Lower leg skin (tissue), 3 donors: ENCODE measurements around the gene ABCD1.

Experiments used
- CTCF ChIP-seq, 3 donors: fragments of 450-650 bp; IDR thresholded peaks; one replicate each; pipeline ENCODE4 v1.5.1; 2016; ENCODE audit warnings: antibody characterized with exemption in 3 of 3, mild to moderate bottlenecking in 3 of 3, moderate library complexity in 2 of 3
- POLR2A ChIP-seq, 2 donors: fragments of 450-650 bp; IDR thresholded peaks; one replicate each; pipeline ENCODE4 v1.6.1; 2016 to 2017; ENCODE audit warnings: antibody characterized with exemption in 2 of 2, mild to moderate bottlenecking in 1 of 2, moderate library complexity in 1 of 2

GRCh38 chrX:153701706-153702105 lies 22.9 kb upstream of the ABCD1 start:
- no peak for TF ChIP-seq CTCF (IDR thresholded peaks at IDR 0.05)
- TF ChIP-seq POLR2A (IDR thresholded peaks at IDR 0.05), result no peak
